HL-60 (cell line): ENCODE measurements around the gene ZBTB7C.

Source experiments
- DNase-seq, 2 experiments: peaks; one replicate each; pipeline ENCODE4 v3.0.0-alpha.2; 2010 to 2020; ENCODE audit warnings: low read depth in 1 of 2, low spot score in 1 of 2
- H3K27ac ChIP-seq: fragments of 250-450 bp; sonication (Bioruptor Pico); replicated peaks from 2 replicates; pipeline ENCODE4 v1.5.1; 2020; ENCODE audit warnings: mild to moderate bottlenecking, moderate library complexity
- H3K27me3 ChIP-seq: fragments of 250-450 bp; sonication (Bioruptor Pico); 2 replicates; pipeline ENCODE4 v1.5.1; 2021; ENCODE audit warnings: mild to moderate bottlenecking, moderate library complexity; ENCODE audit not compliant: insufficient read depth, poor library complexity, severe bottlenecking
- H3K4me3 ChIP-seq: replicated peaks from 2 replicates; pipeline ENCODE4 v1.5.1; 2011; ENCODE audit warnings: mild to moderate bottlenecking, control low read depth, low read length; ENCODE audit not compliant: insufficient read depth
- CTCF ChIP-seq: IDR thresholded peaks from one replicate; pipeline ENCODE4 v1.5.1; 2011; ENCODE audit warnings: low read length, control low read depth, inconsistent platforms; ENCODE audit not compliant: insufficient read depth
- GABPA ChIP-seq: IDR thresholded peaks from 2 replicates; pipeline ENCODE4 v1.6.1; 2012; ENCODE audit warnings: low read depth
- POLR2AphosphoS5 ChIP-seq: IDR thresholded peaks from 2 replicates; pipeline ENCODE4 v1.6.1; 2012; ENCODE audit warnings: low read depth
- REST ChIP-seq: IDR thresholded peaks from 2 replicates; pipeline ENCODE4 v1.6.1; 2012; ENCODE audit warnings: low read depth; ENCODE audit not compliant: insufficient replicate concordance
- SPI1 ChIP-seq: IDR thresholded peaks from 2 replicates; pipeline ENCODE4 v1.6.1; 2012; ENCODE audit warnings: low read depth, mild to moderate bottlenecking, borderline replicate concordance

ZBTB7C gene

GRCh38 chr18:48417985-48418384 lies 8.8 kb upstream of the ZBTB7C start:
- Histone ChIP-seq H3K27me3 (peaks cover 13% of the 10 kb centered on the region), H3K27ac (no peak overlapping the region), H3K4me3 (no peak overlapping the region)
- no peak for DNase-seq
- TF ChIP-seq CTCF: no peak
- TF ChIP-seq GABPA: no peak
- TF ChIP-seq REST: no peak
- TF ChIP-seq SPI1: no peak
- no peak for TF ChIP-seq POLR2AphosphoS5

- peak in 1 of 2 experiments; percentile 25 for DNase-seq
- no peak overlapping the region for H3K4me3 ChIP-seq
- peaks cover 27% of the 10 kb centered on the region for H3K27me3 ChIP-seq
- TF ChIP-seq REST (no peak), SPI1 (peak; percentile 48)
- H3K27ac ChIP-seq: no peak overlapping the region
Observed at GRCh38 chr18:48413342-48413741, 4.2 kb upstream of the ZBTB7C start.

- peak in 1 of 2 experiments; percentile 42 for DNase-seq
- no peak overlapping the region for H3K4me3 ChIP-seq
- peaks cover 36% of the 10 kb centered on the region for H3K27me3 ChIP-seq
- no peak overlapping the region for H3K27ac ChIP-seq
- TF ChIP-seq CTCF: peak; percentile 63
- TF ChIP-seq REST: no peak
Observed at GRCh38 chr18:48412339-48412929, 3.3 kb upstream of the ZBTB7C start.
